Dedifferentiated amniotic fluid mesenchymal stem cell (primary cell): Measurements from ENCODE around the gene NAV3.
"Not testable (repeated sequence)": the region's sequence is repeated elsewhere in the genome, so short reads cannot be mapped to it uniquely, and the experiment has no call there.

Experiments used
- DNase-seq: peaks from one replicate; pipeline ENCODE4 v3.0.0-alpha.2; 2016; ENCODE audit errors: extremely low spot score

The NAV3 gene

GRCh38 chr12:78257662-78258061, 427.0 kb downstream of the NAV3 start:
- not testable (repeated sequence) for DNase-seq

- DNase-seq, result no peak
Measured at GRCh38 chr12:78260976-78261375, 430.3 kb downstream of the NAV3 start.

DNA sequence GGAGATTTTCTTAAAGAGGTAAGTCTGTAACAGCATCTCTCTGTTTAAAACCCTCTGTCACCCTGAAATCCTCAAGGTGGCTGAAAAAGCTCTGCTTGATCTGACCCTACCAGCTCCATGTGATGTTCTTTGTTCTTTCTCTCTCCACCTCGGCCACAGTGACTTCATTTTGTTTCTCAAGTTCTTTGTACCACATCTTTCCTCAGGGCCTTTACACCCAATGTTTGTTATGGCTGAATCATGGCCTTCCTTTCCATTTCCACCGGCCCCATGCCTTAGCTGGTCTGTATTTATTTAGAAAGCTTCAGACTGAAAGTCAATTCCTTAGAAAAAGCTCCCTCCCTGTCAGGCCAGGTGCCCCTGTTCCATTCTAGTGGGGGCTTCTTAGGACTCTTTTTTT, 431.2 kb downstream of the NAV3 start:
- no peak for DNase-seq
